ENCODE measurements around the gene STPG3.

Gene STPG3

GRCh38 chr9:137278721-137279711 lies 27.9 kb downstream of the STPG3 start:
- no peak for DNase-seq (ENCODE audit: low read depth, low spot score)

GRCh38 chr9:137279741-137280473 lies 28.8 kb downstream of the STPG3 start:
- DNase-seq (ENCODE audit: low read depth, low spot score): no peak

- peak; percentile 74 for DNase-seq (ENCODE audit: low read depth, low spot score)
Measured at GRCh38 chr9:137280474-137281344, 29.6 kb downstream of the STPG3 start.

GRCh38 chr9:137281345-137282116 lies 30.4 kb downstream of the STPG3 start:
- no peak for DNase-seq (ENCODE audit: low read depth, low spot score)

GRCh38 chr9:137286975-137287383 lies 35.9 kb downstream of the STPG3 start:
- peak; percentile 73 for DNase-seq (ENCODE audit: low read depth, low spot score)

GRCh38 chr9:137293094-137293481 lies 42.0 kb downstream of the STPG3 start:
- DNase-seq (ENCODE audit: low read depth, low spot score): no peak

GRCh38 chr9:137293482-137294090 lies 42.5 kb downstream of the STPG3 start:
- no peak for DNase-seq (ENCODE audit: low read depth, low spot score)

GRCh38 chr9:137294091-137294680 lies 43.1 kb downstream of the STPG3 start:
- DNase-seq (ENCODE audit: low read depth, low spot score): no peak

- peak; percentile 62 for DNase-seq (ENCODE audit: low read depth, low spot score)
Measured at GRCh38 chr9:137294681-137295237, 43.7 kb downstream of the STPG3 start.

- peak; percentile 71 for DNase-seq (ENCODE audit: low read depth, low spot score)
Measured at GRCh38 chr9:137295238-137295811, 44.2 kb downstream of the STPG3 start.

- no peak for DNase-seq (ENCODE audit: low read depth, low spot score)
Measured at GRCh38 chr9:137295849-137296669, 45.0 kb downstream of the STPG3 start.

- no peak for DNase-seq (ENCODE audit: low read depth, low spot score)
Measured at GRCh38 chr9:137296670-137297664, 45.9 kb downstream of the STPG3 start.

GRCh38 chr9:137297966-137298365 lies 46.9 kb downstream of the STPG3 start:
- no peak for DNase-seq (ENCODE audit: low read depth, low spot score)

GRCh38 chr9:137298401-137299202 lies 47.5 kb downstream of the STPG3 start:
- DNase-seq (ENCODE audit: low read depth, low spot score): no peak

- DNase-seq (ENCODE audit: low read depth, low spot score): no peak
Measured at GRCh38 chr9:137299203-137299565, 48.1 kb downstream of the STPG3 start.

GRCh38 chr9:137299938-137300337 lies 48.9 kb downstream of the STPG3 start:
- peak; percentile 59 for DNase-seq (ENCODE audit: low read depth, low spot score)

Measured in astrocyte of the hippocampus (primary cell).